ENCODE results near the gene USP44. TPM values are rescaled to one million over a fixed set of nuclear protein-coding genes. Genes with fewer than 3 reads are reported as not detected.

USP44 gene
- polyA plus RNA-seq, 1 of the 3 experiments (the other 2 are of a cell fraction) = 0.07 TPM

GRCh38 chr12:95600567-95600966 lies 49.3 kb upstream of the USP44 start:
- H3K79me2 ChIP-seq (ENCODE audit: insufficient read depth) = no peaks in the 10 kb centered on the region
- 67% methylated on average over 8 of the region's 8 CpGs for WGBS (ENCODE audit: low lambda C conversion rate)
- H3K27ac ChIP-seq (ENCODE audit: low read depth in 2 of 2, low read length in 1 of 2) = no peak overlapping the region
- no peak overlapping the region for H2AFZ ChIP-seq (ENCODE audit: low read depth)
- CTCF ChIA-PET = interaction anchor here (1.0 kb wide), 1 partner anchor 26 kb away, joined by 3 read pairs; no protein-coding TSS in a partner anchor
- DNase-seq = no peak
- H3K4me2 ChIP-seq = no peak overlapping the region
- POLR2A ChIA-PET = no interaction called here
- H3K9me2 ChIP-seq = no peaks in the 10 kb centered on the region
- no peaks in the 10 kb centered on the region for H3F3A ChIP-seq (replicated peaks; ENCODE audit: insufficient read depth)
- H3K9ac ChIP-seq = no peak overlapping the region
- TF ChIP-seq JUND (IDR thresholded peaks at IDR 0.05) = no peak
- no peak for TF ChIP-seq ZBTB33 (IDR thresholded peaks at IDR 0.05; ENCODE audit: borderline replicate concordance, low read depth)
- TF ChIP-seq FOSL2 (IDR thresholded peaks at IDR 0.05; ENCODE audit: borderline replicate concordance, low read depth) = no peak
- no peak for TF ChIP-seq POLR2AphosphoS5 (IDR thresholded peaks at IDR 0.05; ENCODE audit: low read depth, low read length)
- TF ChIP-seq GABPA (IDR thresholded peaks at IDR 0.05; ENCODE audit: low read depth) = no peak
- no peak for TF ChIP-seq CTCF (IDR thresholded peaks at IDR 0.05)
- TF ChIP-seq REST (IDR thresholded peaks at IDR 0.05; ENCODE audit: low read depth, low read length) = no peak
- no peak for TF ChIP-seq TCF12 (IDR thresholded peaks at IDR 0.05)
- no peak for TF ChIP-seq SIN3A (IDR thresholded peaks at IDR 0.05; ENCODE audit: borderline replicate concordance, low read depth, low read length)
- no peak for TF ChIP-seq RAD21 (IDR thresholded peaks at IDR 0.05; ENCODE audit: low read length)
- no peak for TF ChIP-seq MXI1 (IDR thresholded peaks at IDR 0.05; ENCODE audit: low read depth, low read length)
- no peak for TF ChIP-seq EP300 (IDR thresholded peaks at IDR 0.05; ENCODE audit: borderline replicate concordance in 1 of 2, low read depth in 1 of 2, low read length in 1 of 2)
- TF ChIP-seq CHD2 (IDR thresholded peaks at IDR 0.05; ENCODE audit: low read length, partially characterized antibody) = no peak
- TF ChIP-seq NRF1 (IDR thresholded peaks at IDR 0.05; ENCODE audit: low read depth, low read length) = no peak
- no peak for TF ChIP-seq MEF2A (IDR thresholded peaks at IDR 0.05; ENCODE audit: borderline replicate concordance, low read depth)
- TF ChIP-seq FOXM1 (IDR thresholded peaks at IDR 0.05; ENCODE audit: low read depth) = no peak
- TF ChIP-seq TAF1 (IDR thresholded peaks at IDR 0.05; ENCODE audit: borderline replicate concordance, low read depth, low read length) = no peak
- no peaks in the 10 kb centered on the region for H3K27me3 ChIP-seq (ENCODE audit: insufficient read depth)
- no peaks in the 10 kb centered on the region for H3K4me1 ChIP-seq (ENCODE audit: control insufficient read depth in 1 of 2, insufficient read depth in 2 of 2, low read depth in 1 of 2, low read length in 1 of 2)
- no peaks in the 10 kb centered on the region for H4K20me1 ChIP-seq (ENCODE audit: insufficient read depth)
- H3K36me3 ChIP-seq (replicated peaks in 1 of 2; ENCODE audit: control insufficient read depth in 1 of 2, insufficient read depth in 2 of 2, low read length in 1 of 2) = no peaks in the 10 kb centered on the region
- H3K4me3 ChIP-seq (ENCODE audit: low read depth in 2 of 2, low read length in 1 of 2) = no peak overlapping the region
- no peaks in the 10 kb centered on the region for H3K9me3 ChIP-seq
